Tibial nerve (tissue), 3 donors: Measurements from ENCODE around the gene APOA1.

ENCODE experiments used
- CTCF ChIP-seq, 5 experiments: fragments of 200-600 bp in 3 of 5; fragments of 450-650 bp in 2 of 5; sonication (generic) in 3 of 5; IDR thresholded peaks; one replicate each; pipeline ENCODE4 v1.5.1; 2016 to 2019; ENCODE audit warnings: antibody characterized with exemption in 5 of 5, mild to moderate bottlenecking in 3 of 5, moderate library complexity in 2 of 5
- POLR2A ChIP-seq, 2 donors: fragments of 450-650 bp; IDR thresholded peaks; one replicate each; pipeline ENCODE4 v1.6.1; 2017; ENCODE audit warnings: antibody characterized with exemption in 2 of 2, mild to moderate bottlenecking in 2 of 2, moderate library complexity in 2 of 2

GRCh38 chr11:116813781-116814471, 23.5 kb downstream of the APOA1 start:
- TF ChIP-seq POLR2A (IDR thresholded peaks at IDR 0.05): no peak
- no peak for TF ChIP-seq CTCF (IDR thresholded peaks at IDR 0.05)
